GM19395 (cell line): ENCODE measurements around the gene PALLD.

ENCODE experiments used
- ATAC-seq: cut with Tn5 transposase; IDR thresholded peaks from one replicate; pipeline ENCODE4 v1.9.1; 2021; ENCODE audit warnings: mild to moderate bottlenecking, moderate library complexity; ENCODE audit not compliant: unreplicated experiment

PALLD gene

GRCh38 chr4:168522829-168523489 lies 26.1 kb downstream of the PALLD start:
- ATAC-seq = no peak

GRCh38 chr4:168524006-168524405 lies 27.2 kb downstream of the PALLD start:
- ATAC-seq = no peak

GRCh38 chr4:168524897-168525296 lies 28.0 kb downstream of the PALLD start:
- ATAC-seq = no peak

GRCh38 chr4:168527560-168527959 lies 30.7 kb downstream of the PALLD start:
- no peak for ATAC-seq

- no peak for ATAC-seq
Measured at GRCh38 chr4:168528131-168528949, 31.5 kb downstream of the PALLD start.

GRCh38 chr4:168529257-168529656 lies 32.4 kb downstream of the PALLD start:
- ATAC-seq = no peak

- ATAC-seq = no peak
Measured at GRCh38 chr4:168531305-168531704, 34.5 kb downstream of the PALLD start.

- ATAC-seq = no peak
Measured at GRCh38 chr4:168534535-168534934, 37.7 kb downstream of the PALLD start.

- no peak for ATAC-seq
Measured at GRCh38 chr4:168535689-168536088, 38.8 kb downstream of the PALLD start.

GRCh38 chr4:168536448-168536847 lies 39.6 kb downstream of the PALLD start:
- ATAC-seq = no peak

- no peak for ATAC-seq
Measured at GRCh38 chr4:168537086-168537485, 40.2 kb downstream of the PALLD start.

- ATAC-seq = no peak
Measured at GRCh38 chr4:168537571-168537970, 40.7 kb downstream of the PALLD start.

- no peak for ATAC-seq
Measured at GRCh38 chr4:168538632-168539031, 41.8 kb downstream of the PALLD start.

- ATAC-seq = no peak
Measured at GRCh38 chr4:168540086-168540485, 43.2 kb downstream of the PALLD start.

- ATAC-seq = no peak
Measured at GRCh38 chr4:168540503-168541265, 43.8 kb downstream of the PALLD start.

GRCh38 chr4:168541266-168541953 lies 44.6 kb downstream of the PALLD start:
- ATAC-seq = no peak

GRCh38 chr4:168549143-168549542 lies 52.3 kb downstream of the PALLD start:
- no peak for ATAC-seq

GRCh38 chr4:168550064-168550766 lies 53.4 kb downstream of the PALLD start:
- no peak for ATAC-seq

- ATAC-seq = no peak
Measured at GRCh38 chr4:168551211-168551610, 54.4 kb downstream of the PALLD start.

- ATAC-seq = no peak
Measured at GRCh38 chr4:168551945-168552695, 55.3 kb downstream of the PALLD start.
